ENCODE measurements around the gene CRELD2. TPM values are rescaled to one million over a fixed set of nuclear protein-coding genes. Genes with fewer than 3 reads are reported as not detected.

Gene CRELD2
- total and polyA plus RNA-seq, 2 of the 13 experiments (the other 11 are each of a cell fraction or from before 2014, with no cell fraction given), result 17.2 to 44.7 TPM

DNA sequence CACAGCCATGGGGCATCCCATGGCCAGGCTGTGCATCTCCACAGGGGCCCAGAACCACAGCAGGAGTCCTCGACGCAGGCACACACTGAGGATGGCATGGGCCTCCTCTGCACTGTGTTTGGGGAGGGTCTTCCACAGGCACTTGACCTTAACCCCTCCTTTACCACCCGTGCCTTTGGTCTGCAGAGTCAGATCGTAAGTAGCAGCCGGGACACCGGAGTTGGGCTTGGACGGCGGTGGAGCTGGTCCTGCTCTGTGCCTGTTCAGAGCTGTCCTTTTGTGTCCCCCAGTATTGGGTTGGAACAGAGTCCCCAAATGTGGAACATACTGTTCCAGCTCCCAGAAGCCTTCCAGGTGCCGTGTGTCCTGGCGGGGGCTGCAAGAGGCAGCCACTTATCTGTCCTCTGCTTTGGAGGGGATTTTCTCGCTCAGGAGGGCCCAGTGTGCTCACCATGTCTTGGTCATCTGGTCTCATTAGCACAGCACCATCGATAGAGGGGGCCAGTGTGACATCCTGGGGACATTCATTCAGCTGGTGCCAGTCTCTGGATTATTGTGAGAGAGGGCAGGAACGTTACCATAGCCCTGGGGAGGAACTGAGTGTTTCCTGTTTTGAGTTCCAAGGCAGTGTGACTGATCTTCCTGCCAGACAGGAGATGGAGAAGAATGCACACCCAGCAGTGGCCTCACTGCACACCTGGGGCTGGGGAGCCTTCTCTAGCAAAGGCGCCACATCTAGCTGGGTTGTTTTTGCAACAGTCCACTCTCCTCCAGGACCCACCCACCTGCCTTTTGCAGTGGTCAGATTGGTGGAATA lies 12.4 kb downstream of the CRELD2 start (continued):
- TF ChIP-seq FOSL1 (CRISPR knock-in tag; IDR thresholded peaks at IDR 0.05; ENCODE audit: borderline replicate concordance) (no peak), ZNF180 (CRISPR knock-in tag; IDR thresholded peaks at IDR 0.05; ENCODE audit: borderline replicate concordance, low read depth) (no peak), RFXAP (CRISPR knock-in tag; IDR thresholded peaks at IDR 0.05; ENCODE audit: borderline replicate concordance) (no peak), MBD4 (IDR thresholded peaks at IDR 0.05; ENCODE audit: borderline replicate concordance, low read length) (no peak), ZBTB7B (CRISPR knock-in tag; IDR thresholded peaks at IDR 0.05) (0 out of 2 replicates have a peak, but pooled peaks have one; percentile 41), NR3C1 (CRISPR knock-in tag; IDR thresholded peaks at IDR 0.05) (no peak), HNF4A (CRISPR knock-in tag; IDR thresholded peaks at IDR 0.05) (no peak), PRDM10 (CRISPR knock-in tag; IDR thresholded peaks at IDR 0.05; ENCODE audit: low read depth) (0 out of 2 replicates have a peak, but pooled peaks have one; percentile 39), JUNB (CRISPR knock-in tag; IDR thresholded peaks at IDR 0.05; ENCODE audit: borderline replicate concordance) (no peak), NFIB (CRISPR knock-in tag; IDR thresholded peaks at IDR 0.05; ENCODE audit: borderline replicate concordance) (no peak), IKZF5 (CRISPR knock-in tag; IDR thresholded peaks at IDR 0.05) (no peak), ZIK1 (CRISPR knock-in tag; IDR thresholded peaks at IDR 0.05; ENCODE audit: borderline replicate concordance, low read depth) (no peak), POLR2AphosphoS5 (IDR thresholded peaks at IDR 0.05; ENCODE audit: low read depth, low read length) (no peak), THAP8 (CRISPR knock-in tag; IDR thresholded peaks at IDR 0.05; ENCODE audit: borderline replicate concordance) (no peak), RARA (CRISPR knock-in tag; IDR thresholded peaks at IDR 0.05) (peak; percentile 23; the same call in 1 of the 2 replicates), ZNF136 (CRISPR knock-in tag; IDR thresholded peaks at IDR 0.05; ENCODE audit: low read depth) (no peak), ZNF777 (CRISPR knock-in tag; IDR thresholded peaks at IDR 0.05) (no peak), ARNTL (CRISPR knock-in tag; IDR thresholded peaks at IDR 0.05) (no peak), ATF1 (CRISPR knock-in tag; IDR thresholded peaks at IDR 0.05) (no peak), REPIN1 (CRISPR knock-in tag; IDR thresholded peaks at IDR 0.05; ENCODE audit: borderline replicate concordance, low read depth) (no peak)
- TF ChIP-seq, protein P1, sequence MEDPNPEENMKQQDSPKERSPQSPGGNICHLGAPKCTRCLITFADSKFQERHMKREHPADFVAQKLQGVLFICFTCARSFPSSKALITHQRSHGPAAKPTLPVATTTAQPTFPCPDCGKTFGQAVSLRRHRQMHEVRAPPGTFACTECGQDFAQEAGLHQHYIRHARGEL (CRISPR knock-in tag; IDR thresholded peaks at IDR 0.05), result no peak
- TF ChIP-seq, protein P2, sequence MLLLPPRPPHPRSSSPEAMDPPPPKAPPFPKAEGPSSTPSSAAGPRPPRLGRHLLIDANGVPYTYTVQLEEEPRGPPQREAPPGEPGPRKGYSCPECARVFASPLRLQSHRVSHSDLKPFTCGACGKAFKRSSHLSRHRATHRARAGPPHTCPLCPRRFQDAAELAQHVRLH (CRISPR knock-in tag; IDR thresholded peaks at IDR 0.05; ENCODE audit: borderline replicate concordance, low read depth), result peak; percentile 69; the same call in 1 of the 2 replicates
- TF ChIP-seq, protein P3, sequence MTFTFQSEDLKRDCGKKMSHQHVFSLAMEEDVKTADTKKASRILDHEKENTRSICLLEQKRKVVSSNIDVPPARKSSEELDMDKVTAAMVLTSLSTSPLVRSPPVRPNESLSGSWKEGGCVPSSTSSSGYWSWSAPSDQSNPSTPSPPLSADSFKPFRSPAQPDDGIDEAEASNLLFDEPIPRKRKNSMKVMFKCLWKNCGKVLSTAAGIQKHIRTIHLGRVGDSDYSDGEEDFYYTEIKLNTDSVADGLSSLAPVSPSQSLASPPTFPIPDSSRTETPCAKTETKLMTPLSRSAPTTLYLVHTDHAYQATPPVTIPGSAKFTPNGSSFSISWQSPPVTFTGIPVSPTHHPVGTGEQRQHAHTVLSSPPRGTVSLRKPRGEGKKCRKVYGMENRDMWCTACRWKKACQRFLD (CRISPR knock-in tag; IDR thresholded peaks at IDR 0.05; ENCODE audit: borderline replicate concordance), result no peak

Measured in HepG2 (cell line).